ENCODE measurements around the gene SPTSSB. TPM values are rescaled to one million over a fixed set of nuclear protein-coding genes. Genes with fewer than 3 reads are reported as not detected.

Gene SPTSSB
- total RNA-seq, 1 donor from 2014 or later: not detected

Other genes with a start within 250 kb of the SPTSSB start
- 125 and 139 TPM in 2 replicates for gene NMD3, start 150.2 kb downstream of the SPTSSB start, total RNA-seq
- gene OTOL1, start 125.3 kb upstream of the SPTSSB start, total RNA-seq: not detected in 2 replicates

All from pulmonary artery endothelial cell (primary cell).